Thyroid gland (tissue), 4 donors: ENCODE measurements around the gene RDM1.

Experiments
- POLR2A ChIP-seq, 2 donors: fragments of 450-650 bp; IDR thresholded peaks; one replicate each; pipeline ENCODE4 v1.6.1; 2017; ENCODE audit warnings: antibody characterized with exemption in 2 of 2, mild to moderate bottlenecking in 2 of 2, moderate library complexity in 1 of 2
- TF ChIP-seq, protein P1 (sequence below), 6 experiments: fragments of 200-600 bp in 3 of 6; fragments of 450-650 bp in 3 of 6; sonication (generic) in 3 of 6; IDR thresholded peaks; one replicate each; pipeline ENCODE4 v1.5.1; 2016 to 2019; ENCODE audit warnings: antibody characterized with exemption in 6 of 6, mild to moderate bottlenecking in 2 of 6, inconsistent platforms in 1 of 6, moderate library complexity in 1 of 6

DNA sequence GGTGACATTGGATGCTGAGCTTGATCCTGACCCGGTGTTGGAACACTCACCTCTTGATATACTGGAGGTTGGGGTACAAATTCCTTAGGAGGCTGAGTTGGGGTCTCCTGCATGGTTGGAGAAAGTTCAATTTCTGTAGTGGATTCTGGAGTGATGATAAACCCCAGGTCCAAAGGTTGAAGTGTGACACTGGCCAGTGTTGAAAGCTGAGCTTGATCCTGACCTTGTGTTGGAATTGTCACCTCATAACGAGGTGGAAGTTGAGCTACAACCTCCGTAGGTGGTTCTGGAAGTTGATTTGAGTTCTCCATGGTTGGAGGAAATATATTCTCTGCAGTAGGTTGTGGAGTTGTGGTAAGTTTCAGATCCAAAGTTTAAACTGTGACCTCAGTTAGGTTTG, 21.2 kb downstream of the RDM1 start:
- TF ChIP-seq, protein P1, sequence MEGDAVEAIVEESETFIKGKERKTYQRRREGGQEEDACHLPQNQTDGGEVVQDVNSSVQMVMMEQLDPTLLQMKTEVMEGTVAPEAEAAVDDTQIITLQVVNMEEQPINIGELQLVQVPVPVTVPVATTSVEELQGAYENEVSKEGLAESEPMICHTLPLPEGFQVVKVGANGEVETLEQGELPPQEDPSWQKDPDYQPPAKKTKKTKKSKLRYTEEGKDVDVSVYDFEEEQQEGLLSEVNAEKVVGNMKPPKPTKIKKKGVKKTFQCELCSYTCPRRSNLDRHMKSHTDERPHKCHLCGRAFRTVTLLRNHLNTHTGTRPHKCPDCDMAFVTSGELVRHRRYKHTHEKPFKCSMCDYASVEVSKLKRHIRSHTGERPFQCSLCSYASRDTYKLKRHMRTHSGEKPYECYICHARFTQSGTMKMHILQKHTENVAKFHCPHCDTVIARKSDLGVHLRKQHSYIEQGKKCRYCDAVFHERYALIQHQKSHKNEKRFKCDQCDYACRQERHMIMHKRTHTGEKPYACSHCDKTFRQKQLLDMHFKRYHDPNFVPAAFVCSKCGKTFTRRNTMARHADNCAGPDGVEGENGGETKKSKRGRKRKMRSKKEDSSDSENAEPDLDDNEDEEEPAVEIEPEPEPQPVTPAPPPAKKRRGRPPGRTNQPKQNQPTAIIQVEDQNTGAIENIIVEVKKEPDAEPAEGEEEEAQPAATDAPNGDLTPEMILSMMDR (IDR thresholded peaks at IDR 0.05), result no peak
- TF ChIP-seq POLR2A (IDR thresholded peaks at IDR 0.05), result no peak
